ENCODE data around the gene TSHR.

- no peak for TF ChIP-seq RAD21 (IDR thresholded peaks at IDR 0.05; ENCODE audit: low read depth)
- TF ChIP-seq TAF1 (IDR thresholded peaks at IDR 0.05; ENCODE audit: low read depth): no peak
- no peak for TF ChIP-seq REST (IDR thresholded peaks at IDR 0.05; ENCODE audit: low read depth)
- TF ChIP-seq CREB1 (IDR thresholded peaks at IDR 0.05; ENCODE audit: low read depth): no peak
- TF ChIP-seq FOXM1 (IDR thresholded peaks at IDR 0.05; ENCODE audit: borderline replicate concordance, low read depth): no peak
Observed at GRCh38 chr14:80981673-80982072, 26.3 kb downstream of the TSHR start.

Data from Ishikawa (cell line).